ENCODE results near the gene MMP25. TPM values are rescaled to one million over a fixed set of nuclear protein-coding genes. Genes with fewer than 3 reads are reported as not detected.
"Not testable (repeated sequence)": the region's sequence is repeated elsewhere in the genome, so short reads cannot be mapped to it uniquely, and the experiment has no call there.

The MMP25 gene
- total RNA-seq, 1 experiment from 2014 or later: 0.26 TPM

DNA sequence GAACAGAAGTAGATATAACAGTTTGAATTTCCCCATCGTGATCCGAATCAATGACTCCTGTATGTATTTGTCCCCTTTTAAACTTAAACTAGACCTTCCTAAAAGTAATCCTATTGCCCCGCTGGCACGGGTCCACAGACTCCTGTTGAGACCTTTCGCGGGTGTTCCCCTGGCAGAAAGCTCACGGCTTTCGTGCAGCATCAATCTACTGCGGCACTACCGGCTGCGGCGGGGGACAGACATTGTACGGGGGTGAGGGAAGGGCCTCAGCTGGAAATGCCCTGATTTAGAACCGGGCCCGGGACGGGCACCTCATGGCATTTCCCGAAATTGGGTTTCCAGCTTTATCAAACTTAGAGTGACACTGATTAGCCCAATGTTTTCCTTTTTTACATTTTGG lies 33.7 kb downstream of the MMP25 start:
- H3K4me3 Mint-ChIP-seq (ENCODE audit: unreplicated experiment): no peak overlapping the region
- no peak for DNase-seq (ENCODE audit: unreplicated experiment)
- intact Hi-C loops (cut with micrococcal nuclease): no loop called here
- H3K9me3 Mint-ChIP-seq (ENCODE audit: unreplicated experiment): no peaks in the 10 kb centered on the region
- no TSS peak for BruUV-seq (replicated peaks)
- peaks cover 37% of the 10 kb centered on the region for H3K27me3 Mint-ChIP-seq (ENCODE audit: insufficient read depth, unreplicated experiment)
- no peaks in the 10 kb centered on the region for H3K4me1 Mint-ChIP-seq (ENCODE audit: insufficient read depth, unreplicated experiment)
- no peaks in the 10 kb centered on the region for H3K36me3 Mint-ChIP-seq (ENCODE audit: insufficient read depth, unreplicated experiment)
- ChIA-PET CTCF (no interaction called here), POLR2A (interaction anchor here (0.6 to 1.2 kb wide), 3 partner anchors 19 to 26 kb away, joined by 3 read pairs; partner anchors contain the start of gene ZSCAN10)
- H3K27ac Mint-ChIP-seq (ENCODE audit: low read depth, unreplicated experiment): no peak overlapping the region
- TF ChIP-seq, protein P1, sequence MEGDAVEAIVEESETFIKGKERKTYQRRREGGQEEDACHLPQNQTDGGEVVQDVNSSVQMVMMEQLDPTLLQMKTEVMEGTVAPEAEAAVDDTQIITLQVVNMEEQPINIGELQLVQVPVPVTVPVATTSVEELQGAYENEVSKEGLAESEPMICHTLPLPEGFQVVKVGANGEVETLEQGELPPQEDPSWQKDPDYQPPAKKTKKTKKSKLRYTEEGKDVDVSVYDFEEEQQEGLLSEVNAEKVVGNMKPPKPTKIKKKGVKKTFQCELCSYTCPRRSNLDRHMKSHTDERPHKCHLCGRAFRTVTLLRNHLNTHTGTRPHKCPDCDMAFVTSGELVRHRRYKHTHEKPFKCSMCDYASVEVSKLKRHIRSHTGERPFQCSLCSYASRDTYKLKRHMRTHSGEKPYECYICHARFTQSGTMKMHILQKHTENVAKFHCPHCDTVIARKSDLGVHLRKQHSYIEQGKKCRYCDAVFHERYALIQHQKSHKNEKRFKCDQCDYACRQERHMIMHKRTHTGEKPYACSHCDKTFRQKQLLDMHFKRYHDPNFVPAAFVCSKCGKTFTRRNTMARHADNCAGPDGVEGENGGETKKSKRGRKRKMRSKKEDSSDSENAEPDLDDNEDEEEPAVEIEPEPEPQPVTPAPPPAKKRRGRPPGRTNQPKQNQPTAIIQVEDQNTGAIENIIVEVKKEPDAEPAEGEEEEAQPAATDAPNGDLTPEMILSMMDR (IDR thresholded peaks at IDR 0.05; ENCODE audit: unreplicated experiment): no peak

DNA sequence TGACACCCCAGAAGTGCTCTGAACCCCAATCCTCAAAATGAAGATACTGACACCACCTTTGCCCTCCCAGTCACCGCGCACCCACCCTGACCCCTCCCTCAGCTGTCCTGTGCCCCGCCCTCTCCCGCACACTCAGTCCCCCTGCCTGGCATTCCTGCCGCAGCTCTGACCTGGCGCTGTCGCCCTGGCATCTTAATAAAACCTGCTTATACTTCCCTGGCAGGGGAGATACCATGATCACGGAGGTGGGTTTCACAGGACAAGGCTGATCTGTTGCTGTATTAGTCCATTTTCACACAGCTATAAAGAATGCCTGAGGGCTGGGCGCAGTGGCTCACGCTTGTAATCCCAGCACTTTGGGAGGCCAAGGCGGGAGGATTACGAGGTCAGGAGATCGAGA lies 35.6 kb downstream of the MMP25 start:
- H3K9me3 Mint-ChIP-seq (ENCODE audit: unreplicated experiment); CTCF ChIA-PET; intact Hi-C loops (cut with micrococcal nuclease); H3K36me3 Mint-ChIP-seq (ENCODE audit: insufficient read depth, unreplicated experiment); H3K27ac Mint-ChIP-seq (ENCODE audit: low read depth, unreplicated experiment); BruUV-seq (replicated peaks); H3K4me3 Mint-ChIP-seq (ENCODE audit: unreplicated experiment); H3K4me1 Mint-ChIP-seq (ENCODE audit: insufficient read depth, unreplicated experiment); DNase-seq (ENCODE audit: unreplicated experiment): not testable (repeated sequence)
- POLR2A ChIA-PET: interaction anchor here (0.6 kb wide), 1 partner anchor 50 kb away, joined by 3 read pairs; no protein-coding TSS in a partner anchor
- H3K27me3 Mint-ChIP-seq (ENCODE audit: insufficient read depth, unreplicated experiment): peaks cover 37% of the 10 kb centered on the region

DNA sequence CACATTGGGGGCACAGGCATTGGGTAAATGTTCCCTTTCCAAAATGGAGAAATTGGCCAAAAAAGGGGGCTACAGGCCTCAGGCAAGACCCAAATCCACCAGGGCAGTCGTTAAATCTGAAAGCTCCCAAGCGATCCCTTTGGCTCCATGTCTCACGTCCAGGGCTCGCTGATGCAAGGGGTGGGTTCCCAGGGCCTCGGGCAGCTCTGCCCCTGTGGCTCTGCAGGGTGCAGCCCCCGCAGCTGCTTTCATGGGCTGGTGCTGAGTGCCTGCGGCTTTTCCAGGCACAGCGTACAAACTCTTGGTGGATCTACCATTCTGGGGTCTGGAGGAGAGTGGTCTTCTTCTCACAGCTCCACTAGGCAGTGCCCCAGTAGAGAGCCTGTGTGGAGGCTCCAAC lies 37.0 kb downstream of the MMP25 start:
- H3K9me3 Mint-ChIP-seq (ENCODE audit: unreplicated experiment); BruUV-seq (replicated peaks); H3K4me3 Mint-ChIP-seq (ENCODE audit: unreplicated experiment); POLR2A ChIA-PET; H3K27ac Mint-ChIP-seq (ENCODE audit: low read depth, unreplicated experiment); DNase-seq (ENCODE audit: unreplicated experiment); intact Hi-C loops (cut with micrococcal nuclease); H3K4me1 Mint-ChIP-seq (ENCODE audit: insufficient read depth, unreplicated experiment); H3K36me3 Mint-ChIP-seq (ENCODE audit: insufficient read depth, unreplicated experiment): not testable (repeated sequence)
- CTCF ChIA-PET: interaction anchor here (0.6 kb wide), 1 partner anchor 13 kb away, joined by 3 read pairs; no protein-coding TSS in a partner anchor
- H3K27me3 Mint-ChIP-seq (ENCODE audit: insufficient read depth, unreplicated experiment): peaks cover 29% of the 10 kb centered on the region

DNA sequence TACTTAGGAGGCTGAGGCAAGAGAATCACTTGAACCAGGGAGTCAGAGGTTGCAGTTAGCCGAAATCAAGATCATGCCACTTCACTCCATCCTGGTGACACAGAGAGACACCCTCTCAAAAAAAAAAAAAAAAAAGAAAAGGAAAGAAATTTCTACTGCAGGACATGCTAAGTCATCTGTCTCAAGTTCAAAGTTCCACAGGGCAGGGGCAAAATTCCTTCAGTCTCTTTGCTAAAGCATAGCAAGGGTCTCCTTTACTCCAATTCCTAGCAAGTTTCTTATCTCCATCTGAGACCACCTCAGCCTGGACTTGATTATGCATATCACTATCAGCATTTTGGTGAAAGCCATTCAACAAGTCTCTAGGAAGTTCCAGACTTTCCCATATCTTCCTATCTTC lies 38.1 kb downstream of the MMP25 start:
- BruUV-seq (replicated peaks): no TSS peak
- POLR2A ChIA-PET: no interaction called here
- TF ChIP-seq, protein P1 (IDR thresholded peaks at IDR 0.05; ENCODE audit: unreplicated experiment): no peak
- Mint-ChIP-seq H3K4me1 (ENCODE audit: insufficient read depth, unreplicated experiment) (no peaks in the 10 kb centered on the region), H3K9me3 (ENCODE audit: unreplicated experiment) (no peaks in the 10 kb centered on the region), H3K27me3 (ENCODE audit: insufficient read depth, unreplicated experiment) (peaks cover 18% of the 10 kb centered on the region), H3K4me3 (ENCODE audit: unreplicated experiment) (no peak overlapping the region), H3K27ac (ENCODE audit: low read depth, unreplicated experiment) (no peak overlapping the region), H3K36me3 (ENCODE audit: insufficient read depth, unreplicated experiment) (no peaks in the 10 kb centered on the region)
- intact Hi-C loops (cut with micrococcal nuclease): no loop called here
- DNase-seq (ENCODE audit: unreplicated experiment): no peak
- CTCF ChIA-PET: no interaction called here

- ChIA-PET POLR2A (no interaction called here), CTCF (no interaction called here)
- H3K9me3 Mint-ChIP-seq (ENCODE audit: unreplicated experiment): no peaks in the 10 kb centered on the region
- BruUV-seq (replicated peaks): no TSS peak
- H3K4me1 Mint-ChIP-seq (ENCODE audit: insufficient read depth, unreplicated experiment): no peaks in the 10 kb centered on the region
- no peaks in the 10 kb centered on the region for H3K36me3 Mint-ChIP-seq (ENCODE audit: insufficient read depth, unreplicated experiment)
- peaks cover 12% of the 10 kb centered on the region for H3K27me3 Mint-ChIP-seq (ENCODE audit: insufficient read depth, unreplicated experiment)
- intact Hi-C loops (cut with micrococcal nuclease): no loop called here
- TF ChIP-seq, protein P1 (IDR thresholded peaks at IDR 0.05; ENCODE audit: unreplicated experiment): no peak
- H3K4me3 Mint-ChIP-seq (ENCODE audit: unreplicated experiment): no peak overlapping the region
- no peak for DNase-seq (ENCODE audit: unreplicated experiment)
- no peak overlapping the region for H3K27ac Mint-ChIP-seq (ENCODE audit: low read depth, unreplicated experiment)
Measured at GRCh38 chr16:3084969-3085670, 38.8 kb downstream of the MMP25 start.

All from MCF 10A (cell line).